Adrenal gland (tissue), 12 donors: ENCODE results near the gene DMAC2. TPM values are rescaled to one million over a fixed set of nuclear protein-coding genes. Genes with fewer than 3 reads are reported as not detected.
A peak's percentile ranks its signal among the peaks of the same experiment; 100 is the strongest.

Experiments
- DNase-seq, 7 donors: peaks; one replicate each; pipeline ENCODE4 v3.0.0-alpha.2; 2019 to 2020
- H3K27ac ChIP-seq, 5 donors: fragments of 200-600 bp; sonication (generic) in 4 of 5; 1 replicate in 3 of 5; 2 replicates in 2 of 5; pipeline versions ENCODE4 v1.5.1 to v1.8.0; 2016 to 2020; ENCODE audit warnings: mild to moderate bottlenecking in 1 of 5
- H3K27me3 ChIP-seq: fragments of 200-600 bp; 2 replicates; pipeline ENCODE4 v1.8.0; 2021
- H3K36me3 ChIP-seq, 2 donors: fragments of 200-600 bp; replicated peaks in 1 of 2; 1 replicate in 1 of 2; 2 replicates in 1 of 2; pipeline versions ENCODE4 v1.5.1 to v1.8.0; 2018 to 2022
- H3K4me1 ChIP-seq, 2 donors: fragments of 200-600 bp; replicated peaks in 1 of 2; 1 replicate in 1 of 2; 2 replicates in 1 of 2; pipeline versions ENCODE4 v1.5.1 to v1.8.0; 2018 to 2021
- H3K4me3 ChIP-seq, 4 donors: fragments of 200-600 bp; sonication (generic) in 3 of 4; one replicate each; pipeline ENCODE4 v1.5.1; 2016 to 2018
- H3K9me3 ChIP-seq, 3 donors: fragments of 200-600 bp; sonication (generic) in 1 of 3; replicated peaks in 1 of 3; 1 replicate in 2 of 3; 2 replicates in 1 of 3; pipeline versions ENCODE4 v1.5.1 to v1.8.0; 2016 to 2021
- CTCF ChIP-seq, 6 experiments: fragments of 450-650 bp in 4 of 6; fragments of 200-600 bp in 2 of 6; sonication (generic) in 1 of 6; IDR thresholded peaks; 1 replicate in 5 of 6; 2 replicates in 1 of 6; pipeline versions ENCODE4 v1.5.1 to v1.8.0; 2016 to 2021; ENCODE audit warnings: antibody characterized with exemption in 6 of 6, mild to moderate bottlenecking in 2 of 6, moderate library complexity in 1 of 6
- POLR2A ChIP-seq, 2 donors: fragments of 450-650 bp; IDR thresholded peaks; one replicate each; pipeline ENCODE4 v1.6.1; 2017; ENCODE audit warnings: antibody characterized with exemption in 2 of 2, mild to moderate bottlenecking in 2 of 2, moderate library complexity in 1 of 2
- WGBS, 4 donors: extraction: QIAGEN DNeasy Blood & Tissue Kit in 2 of 4; methylation state at CpG; one replicate each; pipeline versions ENCODE4 v1.1.5 to v1.1.7; 2013 to 2017; 5-methylcytosine and 5-hydroxymethylcytosine counted together
- intact Hi-C, 2 donors: fragments of 100-400 bp; cut with DNase I; formaldehyde crosslinking; loops; one replicate each; pipeline versions ENCODE4 v1.14.1 to v1.15.0; 2022 to 2023
- polyA plus RNA-seq, 3 donors: library from polyadenylated mRNA; stranded (reverse); fragments of 200-250 nt in 2 of 3; fragments of 350-450 nt in 1 of 3; fragmentation: Illumina TruSeq in 1 of 3; extraction: RNeasy Lipid Tissue Mini Kit (QIAGEN cat#74804) in 1 of 3; gene quantifications; one replicate each; pipeline ENCODE4 v1.2.3, GENCODE V29; 2013 to 2014
- total RNA-seq, 9 donors: library from RNA; depleted of rRNA in 4 of 9; stranded (reverse); fragments of >200 nt in 4 of 9; fragments of 120-200 nt in 1 of 9; fragmentation: NEBNext Ultra II Directional in 1 of 9; extraction: Animal tissue kit (Norgen Biotek cat#: 25700) in 1 of 9; gene quantifications; one replicate each; pipeline versions ENCODE4 v1.1.0 to v1.2.4, GENCODE V29; 2013 to 2023
- donor health status: healthy with polysubstance abuse.
- donor health status: Bipolar disorder and iron deficiency.
- donor health status: DM: yes; HTN: yes; CAD: no.
- donor health status: DM: no; HTN: no; CAD: no.
- donor health status: DM: no; HTN: no; CAD: no.
- donor health status: DM: yes; HTN: yes; CAD: no.

Gene DMAC2
- total and polyA plus RNA-seq, 12 donors: 30.7 to 60.9 (median 46.2) TPM

GRCh38 chr19:41434450-41434849 lies 5.3 kb downstream of the DMAC2 start:
- Histone ChIP-seq H3K9me3 (no peaks in the 10 kb centered on the region), H3K36me3 (peaks cover 0 to 17% of the 10 kb centered on the region in 2 donors), H3K4me1 (peaks cover 5 to 25% of the 10 kb centered on the region in 2 donors), H3K27ac (no peak overlapping the region), H3K4me3 (no peak overlapping the region), H3K27me3 (no peaks in the 10 kb centered on the region)
- DNase-seq: no peak
- TF ChIP-seq CTCF (IDR thresholded peaks at IDR 0.05) (no peak), POLR2A (IDR thresholded peaks at IDR 0.05) (no peak)
- intact Hi-C loops: no loop called here
- WGBS, 4 donors: 78 to 88% (median 83%) methylated on average over 5 of the region's 5 CpGs

- Histone ChIP-seq H3K9me3 (no peaks in the 10 kb centered on the region), H3K4me1 (peaks cover 2 to 19% of the 10 kb centered on the region in 2 donors), H3K4me3 (no peak overlapping the region), H3K36me3 (peaks cover 0 to 17% of the 10 kb centered on the region in 2 donors), H3K27me3 (no peaks in the 10 kb centered on the region), H3K27ac (no peak overlapping the region)
- 87 to 91% (median 89%) methylated on average over 13 to 18 of the region's 18 CpGs for WGBS, 4 donors
- intact Hi-C loops: no loop called here
- TF ChIP-seq CTCF (IDR thresholded peaks at IDR 0.05) (no peak), POLR2A (IDR thresholded peaks at IDR 0.05) (no peak)
- no peak for DNase-seq
These were observed 6.5 kb downstream of the DMAC2 start for GRCh38 chr19:41433171-41433570.

- WGBS, 4 donors: 45 to 50% (median 47%) methylated on average over 15 to 23 of the region's 23 CpGs
- no peak overlapping the region for H3K4me3 ChIP-seq
- peaks cover 15 to 29% of the 10 kb centered on the region in 2 donors for H3K4me1 ChIP-seq
- intact Hi-C loops: no loop called here
- TF ChIP-seq POLR2A (IDR thresholded peaks at IDR 0.05) (peak in 1 of 2 donors; percentile 57), CTCF (IDR thresholded peaks at IDR 0.05) (peak; percentile 18 to 55 (median 46))
- H3K27me3 ChIP-seq: no peaks in the 10 kb centered on the region
- DNase-seq: peak in 6 of 7 donors; percentile 75 to 91 (median 85)
- H3K36me3 ChIP-seq: peaks cover 0 to 13% of the 10 kb centered on the region in 2 donors
- no peaks in the 10 kb centered on the region for H3K9me3 ChIP-seq
- H3K27ac ChIP-seq: peak overlapping the region in 4 of 5 donors; percentile 52 to 89 (median 62)
These were observed 8.0 kb downstream of the DMAC2 start for GRCh38 chr19:41431426-41432386.

GRCh38 chr19:41430922-41431321 lies 8.8 kb downstream of the DMAC2 start:
- Histone ChIP-seq H3K4me3 (no peak overlapping the region), H3K4me1 (peaks cover 15 to 33% of the 10 kb centered on the region in 2 donors), H3K27ac (peak overlapping the region in 3 of 5 donors; percentile 52 to 89 (median 67)), H3K9me3 (no peaks in the 10 kb centered on the region), H3K27me3 (no peaks in the 10 kb centered on the region), H3K36me3 (peaks cover 0 to 11% of the 10 kb centered on the region in 2 donors)
- TF ChIP-seq CTCF (IDR thresholded peaks at IDR 0.05) (no peak), POLR2A (IDR thresholded peaks at IDR 0.05) (no peak)
- intact Hi-C loops: no loop called here
- no peak for DNase-seq
- WGBS, 4 donors: 74 to 89% (median 82%) methylated on average over 6 of the region's 6 CpGs
